ENCODE measurements around the gene LMAN1.

LMAN1 gene

GRCh38 chr18:59301929-59302328 is 57.1 kb downstream of the LMAN1 start:
- DNase-seq (ENCODE audit: low read depth) = no peak
- Histone ChIP-seq H3K27me3 (replicated peaks; ENCODE audit: control insufficient read depth, insufficient read depth, low read length) (peaks cover 63% of the 10 kb centered on the region), H3K9me3 (ENCODE audit: control insufficient read depth, low read length) (no peaks in the 10 kb centered on the region), H3K4me3 (ENCODE audit: low read length) (no peak overlapping the region), H3K4me1 (ENCODE audit: control insufficient read depth, insufficient read depth, low read length) (no peaks in the 10 kb centered on the region), H3K36me3 (ENCODE audit: control insufficient read depth, insufficient read depth, low read length, severe bottlenecking) (no peaks in the 10 kb centered on the region), H3K9ac (ENCODE audit: low read length) (no peak overlapping the region)

DNA sequence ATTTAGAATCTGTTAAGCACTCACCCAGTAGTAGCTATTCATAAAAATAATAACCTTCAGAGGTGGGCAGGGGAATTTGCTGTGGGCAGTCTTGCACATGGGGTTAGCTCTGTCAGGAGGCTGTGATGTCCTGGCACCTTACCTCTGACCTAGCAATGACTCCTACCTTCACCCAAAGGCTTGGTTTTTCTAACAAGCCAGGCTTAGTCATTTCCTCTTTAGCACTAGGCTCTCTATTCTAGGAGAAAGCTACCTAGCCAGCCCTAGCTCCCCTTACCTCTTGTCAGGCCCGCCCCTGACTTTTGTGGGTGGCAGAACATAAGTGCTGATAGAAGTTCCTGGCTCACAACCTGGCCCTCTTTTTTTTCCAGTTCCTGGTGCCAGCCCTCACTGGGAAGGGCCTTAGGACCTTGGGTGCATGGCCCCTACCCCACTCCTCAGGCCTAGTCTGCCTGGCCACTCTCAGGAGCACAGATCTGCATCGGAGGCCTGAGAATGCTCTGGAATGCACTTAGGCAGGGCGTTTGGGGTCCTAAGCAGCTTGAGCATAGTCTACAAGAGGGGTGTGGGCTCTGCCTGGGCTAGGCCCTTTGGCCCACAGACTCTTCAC is 58.3 kb downstream of the LMAN1 start:
- no peak for DNase-seq (ENCODE audit: low read depth)
- Histone ChIP-seq H3K4me1 (ENCODE audit: control insufficient read depth, insufficient read depth, low read length) (no peaks in the 10 kb centered on the region), H3K4me3 (ENCODE audit: low read length) (no peak overlapping the region), H3K9me3 (ENCODE audit: control insufficient read depth, low read length) (no peaks in the 10 kb centered on the region), H3K9ac (ENCODE audit: low read length) (no peak overlapping the region), H3K36me3 (ENCODE audit: control insufficient read depth, insufficient read depth, low read length, severe bottlenecking) (no peaks in the 10 kb centered on the region), H3K27me3 (replicated peaks; ENCODE audit: control insufficient read depth, insufficient read depth, low read length) (peaks cover 63% of the 10 kb centered on the region)

- Histone ChIP-seq H3K9me3 (ENCODE audit: control insufficient read depth, low read length) (no peaks in the 10 kb centered on the region), H3K4me3 (ENCODE audit: low read length) (no peak overlapping the region), H3K36me3 (ENCODE audit: control insufficient read depth, insufficient read depth, low read length, severe bottlenecking) (no peaks in the 10 kb centered on the region), H3K4me1 (ENCODE audit: control insufficient read depth, insufficient read depth, low read length) (no peaks in the 10 kb centered on the region), H3K9ac (ENCODE audit: low read length) (no peak overlapping the region), H3K27me3 (replicated peaks; ENCODE audit: control insufficient read depth, insufficient read depth, low read length) (peaks cover 66% of the 10 kb centered on the region)
- DNase-seq (ENCODE audit: low read depth) = no peak
Observed at GRCh38 chr18:59298871-59299270, 60.2 kb downstream of the LMAN1 start.

DNA sequence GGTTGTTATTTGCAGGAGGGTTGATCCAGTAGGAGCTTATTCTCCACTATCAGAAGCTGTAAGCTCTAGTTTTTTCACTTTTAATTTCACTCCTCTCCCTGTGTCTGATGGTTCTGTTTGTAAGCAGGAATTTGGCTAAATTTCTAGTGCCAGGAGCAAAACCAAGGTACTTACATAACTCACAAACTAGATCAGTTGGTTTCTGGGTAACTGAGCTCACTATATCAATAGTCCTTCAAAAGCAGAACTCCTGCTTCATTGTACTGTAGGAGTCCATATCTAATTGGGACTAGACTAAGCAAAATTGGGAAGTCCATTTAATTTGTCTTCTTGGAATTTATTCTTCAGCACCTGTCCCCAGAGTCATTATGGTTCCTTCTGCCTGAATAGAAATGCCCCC is 65.7 kb downstream of the LMAN1 start:
- Histone ChIP-seq H3K9me3 (ENCODE audit: control insufficient read depth, low read length) (no peaks in the 10 kb centered on the region), H3K9ac (ENCODE audit: low read length) (no peak overlapping the region), H3K4me1 (ENCODE audit: control insufficient read depth, insufficient read depth, low read length) (no peaks in the 10 kb centered on the region), H3K27me3 (replicated peaks; ENCODE audit: control insufficient read depth, insufficient read depth, low read length) (peaks cover 50% of the 10 kb centered on the region), H3K4me3 (ENCODE audit: low read length) (no peak overlapping the region), H3K36me3 (ENCODE audit: control insufficient read depth, insufficient read depth, low read length, severe bottlenecking) (no peaks in the 10 kb centered on the region)
- no peak for DNase-seq (ENCODE audit: low read depth)

GRCh38 chr18:59286341-59286740 is 72.7 kb downstream of the LMAN1 start:
- no peak for DNase-seq (ENCODE audit: low read depth)
- H3K9ac ChIP-seq (ENCODE audit: low read length) = no peak overlapping the region
- peaks cover 19% of the 10 kb centered on the region for H3K27me3 ChIP-seq (replicated peaks; ENCODE audit: control insufficient read depth, insufficient read depth, low read length)

GRCh38 chr18:59282341-59282740 is 76.7 kb downstream of the LMAN1 start:
- Histone ChIP-seq H3K9me3 (ENCODE audit: control insufficient read depth, low read length) (peaks cover 8% of the 10 kb centered on the region), H3K4me1 (ENCODE audit: control insufficient read depth, insufficient read depth, low read length) (no peaks in the 10 kb centered on the region), H3K9ac (ENCODE audit: low read length) (no peak overlapping the region), H3K27me3 (replicated peaks; ENCODE audit: control insufficient read depth, insufficient read depth, low read length) (peaks cover 45% of the 10 kb centered on the region), H3K36me3 (ENCODE audit: control insufficient read depth, insufficient read depth, low read length, severe bottlenecking) (no peaks in the 10 kb centered on the region), H3K4me3 (ENCODE audit: low read length) (no peak overlapping the region)
- DNase-seq (ENCODE audit: low read depth) = no peak

More at GRCh38 chr18:59286341-59286740, 72.7 kb downstream of the LMAN1 start:
- no peak overlapping the region for H3K4me3 ChIP-seq (ENCODE audit: low read length)
- no peaks in the 10 kb centered on the region for H3K4me1 ChIP-seq (ENCODE audit: control insufficient read depth, insufficient read depth, low read length)
- peaks cover 8% of the 10 kb centered on the region for H3K9me3 ChIP-seq (ENCODE audit: control insufficient read depth, low read length)
- H3K36me3 ChIP-seq (ENCODE audit: control insufficient read depth, insufficient read depth, low read length, severe bottlenecking) = no peaks in the 10 kb centered on the region

DNA sequence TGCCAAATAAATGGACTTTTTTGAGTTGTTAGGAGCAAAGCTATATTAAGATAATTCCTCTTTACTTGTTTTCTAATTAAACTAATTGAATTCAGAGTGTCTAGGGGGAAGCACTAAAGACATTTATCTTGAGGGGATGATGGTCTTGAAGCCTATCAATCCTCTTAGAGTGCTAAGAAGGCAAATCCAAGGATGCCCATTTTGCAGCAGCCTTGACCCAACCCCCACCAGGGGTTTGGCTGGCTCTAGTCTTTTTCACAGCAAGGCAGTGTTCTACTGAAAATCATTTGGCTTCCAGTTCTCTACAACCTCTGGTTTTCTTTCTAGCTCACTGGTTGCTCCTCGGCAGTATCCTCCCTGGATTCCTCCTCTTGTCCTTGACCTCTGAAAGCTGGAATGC is 79.3 kb downstream of the LMAN1 start:
- no peak for DNase-seq (ENCODE audit: low read depth)
- H3K27me3 ChIP-seq (replicated peaks; ENCODE audit: control insufficient read depth, insufficient read depth, low read length) = peaks cover 70% of the 10 kb centered on the region
- no peaks in the 10 kb centered on the region for H3K9me3 ChIP-seq (ENCODE audit: control insufficient read depth, low read length)
- H3K4me1 ChIP-seq (ENCODE audit: control insufficient read depth, insufficient read depth, low read length) = no peaks in the 10 kb centered on the region
- no peak overlapping the region for H3K4me3 ChIP-seq (ENCODE audit: low read length)
- H3K36me3 ChIP-seq (ENCODE audit: control insufficient read depth, insufficient read depth, low read length, severe bottlenecking) = no peaks in the 10 kb centered on the region
- no peak overlapping the region for H3K9ac ChIP-seq (ENCODE audit: low read length)

DNA sequence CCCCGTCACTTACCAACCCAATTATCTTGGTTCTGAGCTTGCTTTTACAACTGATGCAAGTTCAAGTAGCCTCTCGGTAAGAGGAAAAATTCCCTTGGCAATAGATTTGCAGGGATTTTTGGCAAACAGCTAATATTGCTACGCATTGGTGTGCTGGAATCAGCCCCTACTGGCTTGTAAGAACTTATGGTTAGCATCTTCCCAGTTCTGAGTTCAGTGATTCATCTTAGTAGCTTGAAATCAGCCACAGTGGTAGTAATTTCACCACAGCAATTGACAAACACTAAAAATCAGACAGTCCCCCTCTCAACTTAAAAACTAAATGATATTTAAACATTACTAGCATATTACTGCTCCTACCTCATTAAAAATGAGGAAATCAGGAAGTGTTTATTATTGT is 79.9 kb downstream of the LMAN1 start:
- Histone ChIP-seq H3K36me3 (ENCODE audit: control insufficient read depth, insufficient read depth, low read length, severe bottlenecking) (no peaks in the 10 kb centered on the region), H3K4me3 (ENCODE audit: low read length) (no peak overlapping the region), H3K27me3 (replicated peaks; ENCODE audit: control insufficient read depth, insufficient read depth, low read length) (peaks cover 75% of the 10 kb centered on the region), H3K4me1 (ENCODE audit: control insufficient read depth, insufficient read depth, low read length) (no peaks in the 10 kb centered on the region), H3K9ac (ENCODE audit: low read length) (no peak overlapping the region), H3K9me3 (ENCODE audit: control insufficient read depth, low read length) (no peaks in the 10 kb centered on the region)
- no peak for DNase-seq (ENCODE audit: low read depth)

DNA sequence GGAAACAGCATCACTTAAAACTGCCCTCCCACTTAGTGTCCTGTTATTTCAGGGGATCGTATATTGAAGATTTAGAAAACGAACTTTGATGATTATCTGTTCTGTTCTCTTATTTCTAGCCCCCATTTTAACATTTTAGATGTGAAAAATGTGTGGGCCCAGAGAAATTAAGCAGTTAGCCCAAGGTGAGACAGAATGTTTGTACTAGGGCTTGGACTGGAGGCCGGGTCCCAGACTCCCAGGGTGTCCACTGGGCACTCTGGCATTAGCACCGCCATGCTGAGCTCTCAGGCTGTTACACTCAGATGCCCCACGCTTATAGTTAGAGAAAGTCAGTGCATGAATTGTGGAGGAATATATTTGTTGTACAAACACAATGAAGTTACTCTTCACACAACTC is 80.3 kb downstream of the LMAN1 start:
- no peak overlapping the region for H3K4me3 ChIP-seq (ENCODE audit: low read length)
- no peaks in the 10 kb centered on the region for H3K4me1 ChIP-seq (ENCODE audit: control insufficient read depth, insufficient read depth, low read length)
- H3K36me3 ChIP-seq (ENCODE audit: control insufficient read depth, insufficient read depth, low read length, severe bottlenecking) = no peaks in the 10 kb centered on the region
- H3K9me3 ChIP-seq (ENCODE audit: control insufficient read depth, low read length) = no peaks in the 10 kb centered on the region
- H3K27me3 ChIP-seq (replicated peaks; ENCODE audit: control insufficient read depth, insufficient read depth, low read length) = peaks cover 79% of the 10 kb centered on the region
- no peak overlapping the region for H3K9ac ChIP-seq (ENCODE audit: low read length)
- DNase-seq (ENCODE audit: low read depth) = no peak
